ENCODE results near the gene KDF1. TPM values are rescaled to one million over a fixed set of nuclear protein-coding genes. Genes with fewer than 3 reads are reported as not detected.

KDF1 gene
- total and polyA plus RNA-seq, 2 of the 13 experiments (the other 11 are each of a cell fraction or from before 2014, with no cell fraction given) = 1.9 to 4.9 TPM

DNA sequence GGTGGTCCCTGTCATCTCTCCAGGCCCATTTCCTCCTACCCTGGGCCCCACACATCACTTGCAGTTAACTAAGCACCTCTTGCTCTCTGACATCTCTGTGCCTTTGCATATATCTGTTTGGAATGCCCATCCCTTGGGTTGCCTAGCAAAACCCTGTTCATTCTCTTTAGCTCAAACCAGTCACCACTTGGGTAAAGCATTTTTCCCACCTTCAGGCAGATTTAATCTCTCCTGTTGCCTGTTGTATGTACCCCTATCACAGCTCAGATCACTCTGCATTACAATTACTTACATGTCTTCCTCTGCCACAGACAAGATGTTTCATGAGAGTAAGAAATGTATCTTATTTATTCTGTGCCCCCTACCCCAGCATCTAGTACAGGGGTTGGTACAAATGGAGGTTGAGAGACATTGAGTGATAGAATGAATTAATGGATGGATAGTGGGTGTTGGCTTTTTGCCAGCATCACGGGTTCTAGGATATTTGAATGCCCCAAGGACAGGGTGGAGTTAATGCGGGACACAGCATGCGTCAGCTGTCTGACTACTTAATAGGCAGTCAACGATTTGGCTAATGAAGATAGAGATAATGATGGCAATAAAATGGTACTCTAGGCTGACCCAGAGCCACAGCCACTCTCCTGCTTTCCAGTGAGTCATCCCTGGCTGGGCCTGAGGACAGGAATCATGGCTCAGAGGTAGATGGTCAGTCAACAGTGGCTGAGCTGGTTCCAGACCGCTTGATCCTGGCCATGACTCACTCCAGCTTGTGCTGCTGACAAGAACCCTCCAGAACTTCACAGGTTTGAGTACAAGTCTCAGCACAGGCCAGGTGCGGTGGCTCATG, 53.0 kb downstream of the KDF1 start (continued):
- TF ChIP-seq, protein P1, sequence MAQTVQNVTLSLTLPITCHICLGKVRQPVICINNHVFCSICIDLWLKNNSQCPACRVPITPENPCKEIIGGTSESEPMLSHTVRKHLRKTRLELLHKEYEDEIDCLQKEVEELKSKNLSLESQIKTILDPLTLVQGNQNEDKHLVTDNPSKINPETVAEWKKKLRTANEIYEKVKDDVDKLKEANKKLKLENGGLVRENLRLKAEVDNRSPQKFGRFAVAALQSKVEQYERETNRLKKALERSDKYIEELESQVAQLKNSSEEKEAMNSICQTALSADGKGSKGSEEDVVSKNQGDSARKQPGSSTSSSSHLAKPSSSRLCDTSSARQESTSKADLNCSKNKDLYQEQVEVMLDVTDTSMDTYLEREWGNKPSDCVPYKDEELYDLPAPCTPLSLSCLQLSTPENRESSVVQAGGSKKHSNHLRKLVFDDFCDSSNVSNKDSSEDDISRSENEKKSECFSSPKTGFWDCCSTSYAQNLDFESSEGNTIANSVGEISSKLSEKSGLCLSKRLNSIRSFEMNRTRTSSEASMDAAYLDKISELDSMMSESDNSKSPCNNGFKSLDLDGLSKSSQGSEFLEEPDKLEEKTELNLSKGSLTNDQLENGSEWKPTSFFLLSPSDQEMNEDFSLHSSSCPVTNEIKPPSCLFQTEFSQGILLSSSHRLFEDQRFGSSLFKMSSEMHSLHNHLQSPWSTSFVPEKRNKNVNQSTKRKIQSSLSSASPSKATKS (CRISPR knock-in tag; IDR thresholded peaks at IDR 0.05) = no peak
- TF ChIP-seq, protein P2, sequence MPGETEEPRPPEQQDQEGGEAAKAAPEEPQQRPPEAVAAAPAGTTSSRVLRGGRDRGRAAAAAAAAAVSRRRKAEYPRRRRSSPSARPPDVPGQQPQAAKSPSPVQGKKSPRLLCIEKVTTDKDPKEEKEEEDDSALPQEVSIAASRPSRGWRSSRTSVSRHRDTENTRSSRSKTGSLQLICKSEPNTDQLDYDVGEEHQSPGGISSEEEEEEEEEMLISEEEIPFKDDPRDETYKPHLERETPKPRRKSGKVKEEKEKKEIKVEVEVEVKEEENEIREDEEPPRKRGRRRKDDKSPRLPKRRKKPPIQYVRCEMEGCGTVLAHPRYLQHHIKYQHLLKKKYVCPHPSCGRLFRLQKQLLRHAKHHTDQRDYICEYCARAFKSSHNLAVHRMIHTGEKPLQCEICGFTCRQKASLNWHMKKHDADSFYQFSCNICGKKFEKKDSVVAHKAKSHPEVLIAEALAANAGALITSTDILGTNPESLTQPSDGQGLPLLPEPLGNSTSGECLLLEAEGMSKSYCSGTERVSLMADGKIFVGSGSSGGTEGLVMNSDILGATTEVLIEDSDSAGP (CRISPR knock-in tag; IDR thresholded peaks at IDR 0.05; ENCODE audit: borderline replicate concordance) = no peak
- TF ChIP-seq MIXL1 (CRISPR knock-in tag; IDR thresholded peaks at IDR 0.05) (0 out of 2 replicates have a peak, but pooled peaks have one; percentile 15), ZNF44 (CRISPR knock-in tag; IDR thresholded peaks at IDR 0.05) (no peak), ZNF350 (CRISPR knock-in tag; IDR thresholded peaks at IDR 0.05; ENCODE audit: borderline replicate concordance, low read depth) (no peak), ZNF138 (CRISPR knock-in tag; IDR thresholded peaks at IDR 0.05; ENCODE audit: low read depth) (no peak), CREB1 (IDR thresholded peaks at IDR 0.05) (0 out of 2 replicates have a peak, but pooled peaks have one; percentile 11), CREB1 (CRISPR knock-in tag; IDR thresholded peaks at IDR 0.05) (no peak), FOXA1 (IDR thresholded peaks at IDR 0.05) (no peak), FOXA1 (CRISPR knock-in tag; IDR thresholded peaks at IDR 0.05) (peak; percentile 64), KDM3A (CRISPR knock-in tag; IDR thresholded peaks at IDR 0.05; ENCODE audit: low read depth) (no peak), ELF1 (CRISPR knock-in tag; IDR thresholded peaks at IDR 0.05) (no peak), PAWR (CRISPR knock-in tag; IDR thresholded peaks at IDR 0.05; ENCODE audit: borderline replicate concordance) (no peak), PRMT3 (CRISPR knock-in tag; IDR thresholded peaks at IDR 0.05; ENCODE audit: borderline replicate concordance, low read depth) (no peak), KMT2A (CRISPR knock-in tag; IDR thresholded peaks at IDR 0.05) (no peak), ZNF552 (CRISPR knock-in tag; IDR thresholded peaks at IDR 0.05; ENCODE audit: borderline replicate concordance) (no peak), ELF3 (CRISPR knock-in tag; IDR thresholded peaks at IDR 0.05) (no peak), ZNF567 (CRISPR knock-in tag; IDR thresholded peaks at IDR 0.05; ENCODE audit: borderline replicate concordance) (no peak), HOXA5 (CRISPR knock-in tag; IDR thresholded peaks at IDR 0.05) (no peak), ZNF839 (CRISPR knock-in tag; IDR thresholded peaks at IDR 0.05; ENCODE audit: borderline replicate concordance) (no peak)
- TF ChIP-seq, protein P3, sequence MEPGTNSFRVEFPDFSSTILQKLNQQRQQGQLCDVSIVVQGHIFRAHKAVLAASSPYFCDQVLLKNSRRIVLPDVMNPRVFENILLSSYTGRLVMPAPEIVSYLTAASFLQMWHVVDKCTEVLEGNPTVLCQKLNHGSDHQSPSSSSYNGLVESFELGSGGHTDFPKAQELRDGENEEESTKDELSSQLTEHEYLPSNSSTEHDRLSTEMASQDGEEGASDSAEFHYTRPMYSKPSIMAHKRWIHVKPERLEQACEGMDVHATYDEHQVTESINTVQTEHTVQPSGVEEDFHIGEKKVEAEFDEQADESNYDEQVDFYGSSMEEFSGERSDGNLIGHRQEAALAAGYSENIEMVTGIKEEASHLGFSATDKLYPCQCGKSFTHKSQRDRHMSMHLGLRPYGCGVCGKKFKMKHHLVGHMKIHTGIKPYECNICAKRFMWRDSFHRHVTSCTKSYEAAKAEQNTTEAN (CRISPR knock-in tag; conservative IDR thresholded peaks at IDR 0.05) = no peak
- TF ChIP-seq, protein P4, sequence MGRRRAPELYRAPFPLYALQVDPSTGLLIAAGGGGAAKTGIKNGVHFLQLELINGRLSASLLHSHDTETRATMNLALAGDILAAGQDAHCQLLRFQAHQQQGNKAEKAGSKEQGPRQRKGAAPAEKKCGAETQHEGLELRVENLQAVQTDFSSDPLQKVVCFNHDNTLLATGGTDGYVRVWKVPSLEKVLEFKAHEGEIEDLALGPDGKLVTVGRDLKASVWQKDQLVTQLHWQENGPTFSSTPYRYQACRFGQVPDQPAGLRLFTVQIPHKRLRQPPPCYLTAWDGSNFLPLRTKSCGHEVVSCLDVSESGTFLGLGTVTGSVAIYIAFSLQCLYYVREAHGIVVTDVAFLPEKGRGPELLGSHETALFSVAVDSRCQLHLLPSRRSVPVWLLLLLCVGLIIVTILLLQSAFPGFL (CRISPR knock-in tag; IDR thresholded peaks at IDR 0.05) = no peak
- TF ChIP-seq, protein P5, sequence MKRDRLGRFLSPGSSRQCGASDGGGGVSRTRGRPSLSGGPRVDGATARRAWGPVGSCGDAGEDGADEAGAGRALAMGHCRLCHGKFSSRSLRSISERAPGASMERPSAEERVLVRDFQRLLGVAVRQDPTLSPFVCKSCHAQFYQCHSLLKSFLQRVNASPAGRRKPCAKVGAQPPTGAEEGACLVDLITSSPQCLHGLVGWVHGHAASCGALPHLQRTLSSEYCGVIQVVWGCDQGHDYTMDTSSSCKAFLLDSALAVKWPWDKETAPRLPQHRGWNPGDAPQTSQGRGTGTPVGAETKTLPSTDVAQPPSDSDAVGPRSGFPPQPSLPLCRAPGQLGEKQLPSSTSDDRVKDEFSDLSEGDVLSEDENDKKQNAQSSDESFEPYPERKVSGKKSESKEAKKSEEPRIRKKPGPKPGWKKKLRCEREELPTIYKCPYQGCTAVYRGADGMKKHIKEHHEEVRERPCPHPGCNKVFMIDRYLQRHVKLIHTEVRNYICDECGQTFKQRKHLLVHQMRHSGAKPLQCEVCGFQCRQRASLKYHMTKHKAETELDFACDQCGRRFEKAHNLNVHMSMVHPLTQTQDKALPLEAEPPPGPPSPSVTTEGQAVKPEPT (CRISPR knock-in tag; IDR thresholded peaks at IDR 0.05; ENCODE audit: low read depth) = no peak
